ENCODE data around the gene BCAS4. TPM values are rescaled to one million over a fixed set of nuclear protein-coding genes. Genes with fewer than 3 reads are reported as not detected.

BCAS4 gene
- total RNA-seq, 1 experiment from 2014 or later: 25.8 TPM

DNA sequence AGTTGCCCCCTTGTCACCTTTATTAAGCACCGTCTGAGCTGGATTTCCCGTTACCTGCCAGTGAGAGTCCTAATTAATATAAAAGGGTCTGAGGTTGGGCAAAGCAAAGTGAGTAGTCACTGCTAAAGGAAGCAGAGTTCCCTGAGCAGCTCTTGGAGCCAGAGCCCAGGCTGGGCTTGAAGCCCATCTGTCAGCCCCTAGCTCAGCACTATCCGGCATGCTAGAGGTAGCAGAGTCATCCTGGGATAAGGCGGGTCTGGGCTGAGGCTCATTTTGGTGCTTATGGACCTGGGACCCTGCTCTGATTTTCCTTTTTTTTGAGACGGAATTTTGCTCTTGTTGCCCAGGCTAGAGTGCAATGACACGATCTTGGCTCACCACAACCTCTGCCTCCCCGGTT lies 90.2 kb downstream of the BCAS4 start:
- Mint-ChIP-seq H3K4me3 (no peak overlapping the region), H3K27me3 (ENCODE audit: low read depth) (no peaks in the 10 kb centered on the region), H3K4me1 (peaks cover 2% of the 10 kb centered on the region), H3K27ac (0 out of 2 replicates have a peak overlapping the region, but pooled peaks have one; percentile 36), H3K36me3 (peaks cover 19% of the 10 kb centered on the region), H3K9me3 (no peaks in the 10 kb centered on the region)
- no peak for DNase-seq (ENCODE audit: low spot score)
- TF ChIP-seq TCF7 (CRISPR knock-in tag; IDR thresholded peaks at IDR 0.05; ENCODE audit: low read depth) (no peak), ZNF138 (CRISPR knock-in tag; conservative IDR thresholded peaks at IDR 0.05) (no peak)
- ChIA-PET POLR2A (interaction anchor here (1.3 kb wide), 1 partner anchor 14 kb away, joined by 8 read pairs; no protein-coding TSS in a partner anchor), CTCF (interaction anchor here (0.5 to 6.1 kb wide), 4 partner anchors 15 to 389 kb away, joined by 3 to 31 read pairs (median 4); partner anchors contain the start of gene BCAS4)
- peak; percentile 23 for ATAC-seq

DNA sequence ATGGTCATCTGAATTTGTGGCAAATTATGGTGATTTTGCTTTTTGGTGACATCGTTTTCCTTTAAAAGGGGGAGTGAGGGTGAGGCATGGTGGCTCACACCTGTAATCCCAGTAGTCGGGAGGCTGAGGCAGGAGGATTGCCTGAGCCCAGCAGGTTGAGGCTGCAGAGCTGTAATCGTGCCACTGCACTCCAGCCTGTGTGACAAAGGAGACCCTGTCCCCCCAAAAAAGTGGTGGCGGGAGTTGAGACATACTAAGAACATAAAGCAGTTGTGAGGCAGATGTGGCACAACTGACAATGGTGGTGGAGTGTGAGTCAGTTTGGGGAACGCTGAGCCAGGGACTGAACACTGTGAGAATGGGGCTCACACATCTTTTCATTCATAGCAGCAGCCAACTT lies 90.9 kb downstream of the BCAS4 start:
- Mint-ChIP-seq H3K4me1 (peaks cover 2% of the 10 kb centered on the region), H3K9me3 (no peaks in the 10 kb centered on the region), H3K27ac (no peak overlapping the region), H3K27me3 (ENCODE audit: low read depth) (no peaks in the 10 kb centered on the region), H3K4me3 (no peak overlapping the region), H3K36me3 (peaks cover 24% of the 10 kb centered on the region)
- ATAC-seq: no peak; the same call in none of the 2 replicates
- TF ChIP-seq, protein P1, sequence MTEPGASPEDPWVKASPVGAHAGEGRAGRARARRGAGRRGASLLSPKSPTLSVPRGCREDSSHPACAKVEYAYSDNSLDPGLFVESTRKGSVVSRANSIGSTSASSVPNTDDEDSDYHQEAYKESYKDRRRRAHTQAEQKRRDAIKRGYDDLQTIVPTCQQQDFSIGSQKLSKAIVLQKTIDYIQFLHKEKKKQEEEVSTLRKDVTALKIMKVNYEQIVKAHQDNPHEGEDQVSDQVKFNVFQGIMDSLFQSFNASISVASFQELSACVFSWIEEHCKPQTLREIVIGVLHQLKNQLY (CRISPR knock-in tag; IDR thresholded peaks at IDR 0.05): no peak
- TF ChIP-seq, protein P2, sequence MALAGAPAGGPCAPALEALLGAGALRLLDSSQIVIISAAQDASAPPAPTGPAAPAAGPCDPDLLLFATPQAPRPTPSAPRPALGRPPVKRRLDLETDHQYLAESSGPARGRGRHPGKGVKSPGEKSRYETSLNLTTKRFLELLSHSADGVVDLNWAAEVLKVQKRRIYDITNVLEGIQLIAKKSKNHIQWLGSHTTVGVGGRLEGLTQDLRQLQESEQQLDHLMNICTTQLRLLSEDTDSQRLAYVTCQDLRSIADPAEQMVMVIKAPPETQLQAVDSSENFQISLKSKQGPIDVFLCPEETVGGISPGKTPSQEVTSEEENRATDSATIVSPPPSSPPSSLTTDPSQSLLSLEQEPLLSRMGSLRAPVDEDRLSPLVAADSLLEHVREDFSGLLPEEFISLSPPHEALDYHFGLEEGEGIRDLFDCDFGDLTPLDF (CRISPR knock-in tag; IDR thresholded peaks at IDR 0.05): no peak
- TF ChIP-seq CREM (CRISPR knock-in tag; IDR thresholded peaks at IDR 0.05) (no peak), PRRX2 (CRISPR knock-in tag; IDR thresholded peaks at IDR 0.05) (no peak)
- TF ChIP-seq, protein P3, sequence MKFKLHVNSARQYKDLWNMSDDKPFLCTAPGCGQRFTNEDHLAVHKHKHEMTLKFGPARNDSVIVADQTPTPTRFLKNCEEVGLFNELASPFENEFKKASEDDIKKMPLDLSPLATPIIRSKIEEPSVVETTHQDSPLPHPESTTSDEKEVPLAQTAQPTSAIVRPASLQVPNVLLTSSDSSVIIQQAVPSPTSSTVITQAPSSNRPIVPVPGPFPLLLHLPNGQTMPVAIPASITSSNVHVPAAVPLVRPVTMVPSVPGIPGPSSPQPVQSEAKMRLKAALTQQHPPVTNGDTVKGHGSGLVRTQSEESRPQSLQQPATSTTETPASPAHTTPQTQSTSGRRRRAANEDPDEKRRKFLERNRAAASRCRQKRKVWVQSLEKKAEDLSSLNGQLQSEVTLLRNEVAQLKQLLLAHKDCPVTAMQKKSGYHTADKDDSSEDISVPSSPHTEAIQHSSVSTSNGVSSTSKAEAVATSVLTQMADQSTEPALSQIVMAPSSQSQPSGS (CRISPR knock-in tag; IDR thresholded peaks at IDR 0.05; ENCODE audit: borderline replicate concordance, low read depth): no peak
- CTCF ChIA-PET: interaction anchor here (0.8 to 6.1 kb wide), 6 partner anchors 15 to 246 kb away, joined by 3 to 31 read pairs (median 6); partner anchors contain the start of gene BCAS4
- no peak for DNase-seq (ENCODE audit: low spot score)
- POLR2A ChIA-PET: interaction anchor here (0.7 to 1.2 kb wide), 2 partner anchors 15 to 85 kb away, joined by 3 to 4 read pairs; no protein-coding TSS in a partner anchor

DNA sequence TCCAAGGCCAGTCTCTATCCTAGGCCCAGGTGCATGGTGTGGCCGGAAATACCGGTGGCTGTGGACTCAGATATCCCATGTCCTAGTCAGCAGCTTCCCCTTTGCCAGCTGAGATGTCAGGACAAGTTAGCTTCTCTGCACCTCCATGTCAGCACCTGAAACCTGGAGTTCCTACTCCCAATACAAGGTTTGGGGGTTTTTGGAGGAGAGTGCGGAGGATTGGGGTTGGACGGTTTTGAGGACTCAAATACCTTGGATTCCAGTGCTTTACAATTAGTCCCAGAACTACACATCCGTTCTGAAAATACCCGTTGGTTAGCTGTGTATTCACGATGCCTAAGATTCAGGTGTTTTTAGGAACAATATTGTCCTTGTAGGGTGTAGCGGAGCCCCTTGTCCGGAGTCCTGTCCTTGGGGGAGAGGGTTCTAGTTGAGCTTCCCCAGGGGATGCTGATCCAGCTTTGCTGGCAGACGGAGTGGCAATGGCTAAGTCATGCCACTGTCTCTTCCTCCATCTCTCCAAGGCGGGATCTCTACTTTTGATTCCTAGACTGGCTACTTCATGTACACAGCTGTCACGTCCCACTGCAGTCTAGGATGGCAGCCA lies 91.4 kb downstream of the BCAS4 start:
- no peaks in the 10 kb centered on the region for H3K27me3 Mint-ChIP-seq (ENCODE audit: low read depth)
- peak; percentile 29 for ATAC-seq
- TF ChIP-seq, protein P4, sequence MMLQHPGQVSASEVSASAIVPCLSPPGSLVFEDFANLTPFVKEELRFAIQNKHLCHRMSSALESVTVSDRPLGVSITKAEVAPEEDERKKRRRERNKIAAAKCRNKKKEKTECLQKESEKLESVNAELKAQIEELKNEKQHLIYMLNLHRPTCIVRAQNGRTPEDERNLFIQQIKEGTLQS (CRISPR knock-in tag; conservative IDR thresholded peaks at IDR 0.05): no peak
- TF ChIP-seq ZNF317 (CRISPR knock-in tag; IDR thresholded peaks at IDR 0.05; ENCODE audit: borderline replicate concordance, low read depth) (no peak), CREB1 (CRISPR knock-in tag; IDR thresholded peaks at IDR 0.05) (0 out of 2 replicates have a peak, but pooled peaks have one; percentile 43), NR1H2 (CRISPR knock-in tag; IDR thresholded peaks at IDR 0.05) (no peak), ELF4 (CRISPR knock-in tag; IDR thresholded peaks at IDR 0.05; ENCODE audit: low read depth) (no peak), ZNF671 (CRISPR knock-in tag; IDR thresholded peaks at IDR 0.05) (0 out of 2 replicates have a peak, but pooled peaks have one; percentile 43), MYBL2 (CRISPR knock-in tag; IDR thresholded peaks at IDR 0.05) (no peak), TP53 (CRISPR knock-in tag; IDR thresholded peaks at IDR 0.05) (no peak), OVOL2 (CRISPR knock-in tag; IDR thresholded peaks at IDR 0.05; ENCODE audit: borderline replicate concordance) (no peak)
- TF ChIP-seq, protein P5, sequence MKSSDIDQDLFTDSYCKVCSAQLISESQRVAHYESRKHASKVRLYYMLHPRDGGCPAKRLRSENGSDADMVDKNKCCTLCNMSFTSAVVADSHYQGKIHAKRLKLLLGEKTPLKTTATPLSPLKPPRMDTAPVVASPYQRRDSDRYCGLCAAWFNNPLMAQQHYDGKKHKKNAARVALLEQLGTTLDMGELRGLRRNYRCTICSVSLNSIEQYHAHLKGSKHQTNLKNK (CRISPR knock-in tag; IDR thresholded peaks at IDR 0.05): no peak
- peak overlapping the region; percentile 70 for H3K27ac Mint-ChIP-seq
- POLR2A ChIA-PET: interaction anchor here (0.7 to 1.2 kb wide), 2 partner anchors 15 to 86 kb away, joined by 3 to 4 read pairs; no protein-coding TSS in a partner anchor
- H3K36me3 Mint-ChIP-seq: peaks cover 29% of the 10 kb centered on the region
- H3K4me1 Mint-ChIP-seq: peaks cover 2% of the 10 kb centered on the region
- no peak overlapping the region for H3K4me3 Mint-ChIP-seq
- H3K9me3 Mint-ChIP-seq: no peaks in the 10 kb centered on the region
- CTCF ChIA-PET: interaction anchor here (0.8 to 6.1 kb wide), 6 partner anchors 16 to 246 kb away, joined by 3 to 31 read pairs (median 6); partner anchors contain the start of gene BCAS4
- DNase-seq (ENCODE audit: low spot score): no peak
